ENCODE results near the gene KIF5B. TPM values are rescaled to one million over a fixed set of nuclear protein-coding genes. Genes with fewer than 3 reads are reported as not detected.
"Not testable (repeated sequence)": the region's sequence is repeated elsewhere in the genome, so short reads cannot be mapped to it uniquely, and the experiment has no call there.

KIF5B gene
- total RNA-seq, 4 donors from 2014 or later, result 118 to 162 (median 144) TPM

- no peak overlapping the region for H3K4me3 ChIP-seq
- H3K27ac ChIP-seq, result no peak overlapping the region
- WGBS, 2 donors, result 95 to 96% methylated on average over 9 of the region's 9 CpGs
- H3K4me1 ChIP-seq, result peaks cover 0 to 7% (median 1%) of the 10 kb centered on the region in 4 donors
- DNase-seq (ENCODE audit: low spot score in 2 of 2), result no peak
- H3K9me3 ChIP-seq, result no peaks in the 10 kb centered on the region
- H3K27me3 ChIP-seq, result no peaks in the 10 kb centered on the region
- no peak for TF ChIP-seq POLR2A (IDR thresholded peaks at IDR 0.05)
- no peak for TF ChIP-seq CTCF (IDR thresholded peaks at IDR 0.05)
- no peak for TF ChIP-seq EP300 (IDR thresholded peaks at IDR 0.05)
- H3K36me3 ChIP-seq, result no peaks in the 10 kb centered on the region
These were observed 83.6 kb downstream of the KIF5B start for GRCh38 chr10:31972519-31973041.

- not testable (repeated sequence) for DNase-seq (ENCODE audit: low spot score in 2 of 2); H3K9me3 ChIP-seq; H3K36me3 ChIP-seq; H3K27me3 ChIP-seq; H3K4me3 ChIP-seq; H3K4me1 ChIP-seq; H3K27ac ChIP-seq
- WGBS, 2 donors, result no CpG with 5 or more reads among the region's 32 CpGs
These were observed 86.4 kb downstream of the KIF5B start for GRCh38 chr10:31969847-31970246.

GRCh38 chr10:31963589-31963980, 92.6 kb downstream of the KIF5B start:
- WGBS, 2 donors, result 88 to 91% methylated on average over 1 of the region's 1 CpG
- Histone ChIP-seq H3K36me3 (no peaks in the 10 kb centered on the region), H3K27ac (no peak overlapping the region), H3K4me3 (no peak overlapping the region), H3K9me3 (no peaks in the 10 kb centered on the region), H3K4me1 (no peaks in the 10 kb centered on the region), H3K27me3 (no peaks in the 10 kb centered on the region)
- no peak for DNase-seq (ENCODE audit: low spot score in 2 of 2)
- TF ChIP-seq EP300 (IDR thresholded peaks at IDR 0.05) (no peak), POLR2A (IDR thresholded peaks at IDR 0.05) (no peak), CTCF (IDR thresholded peaks at IDR 0.05) (no peak)

GRCh38 chr10:31962826-31963588, 93.2 kb downstream of the KIF5B start:
- Histone ChIP-seq H3K4me3 (no peak overlapping the region), H3K36me3 (no peaks in the 10 kb centered on the region), H3K4me1 (no peaks in the 10 kb centered on the region), H3K27me3 (no peaks in the 10 kb centered on the region), H3K27ac (no peak overlapping the region), H3K9me3 (no peaks in the 10 kb centered on the region)
- no peak for DNase-seq (ENCODE audit: low spot score in 2 of 2)
- 89 to 91% methylated on average over 4 of the region's 4 CpGs for WGBS, 2 donors
- TF ChIP-seq CTCF (IDR thresholded peaks at IDR 0.05) (no peak), POLR2A (IDR thresholded peaks at IDR 0.05) (no peak), EP300 (IDR thresholded peaks at IDR 0.05) (no peak)

GRCh38 chr10:31961277-31962074, 94.7 kb downstream of the KIF5B start:
- H3K4me3 ChIP-seq, result no peak overlapping the region
- DNase-seq (ENCODE audit: low spot score in 2 of 2), result no peak
- H3K4me1 ChIP-seq, result no peaks in the 10 kb centered on the region
- WGBS, 2 donors, result 55 to 60% methylated on average over 8 of the region's 8 CpGs
- no peaks in the 10 kb centered on the region for H3K27me3 ChIP-seq
- no peaks in the 10 kb centered on the region for H3K9me3 ChIP-seq
- H3K27ac ChIP-seq, result no peak overlapping the region
- no peak for TF ChIP-seq CTCF (IDR thresholded peaks at IDR 0.05)
- TF ChIP-seq EP300 (IDR thresholded peaks at IDR 0.05), result no peak
- TF ChIP-seq POLR2A (IDR thresholded peaks at IDR 0.05), result no peak
- no peaks in the 10 kb centered on the region for H3K36me3 ChIP-seq
